ENCODE measurements around the gene MAPK8IP1.

Gene MAPK8IP1

GRCh38 chr11:45860348-45860747 is 25.1 kb upstream of the MAPK8IP1 start:
- no peak for DNase-seq

- DNase-seq = no peak
Measured at GRCh38 chr11:45860764-45861510, 24.5 kb upstream of the MAPK8IP1 start.

DNA sequence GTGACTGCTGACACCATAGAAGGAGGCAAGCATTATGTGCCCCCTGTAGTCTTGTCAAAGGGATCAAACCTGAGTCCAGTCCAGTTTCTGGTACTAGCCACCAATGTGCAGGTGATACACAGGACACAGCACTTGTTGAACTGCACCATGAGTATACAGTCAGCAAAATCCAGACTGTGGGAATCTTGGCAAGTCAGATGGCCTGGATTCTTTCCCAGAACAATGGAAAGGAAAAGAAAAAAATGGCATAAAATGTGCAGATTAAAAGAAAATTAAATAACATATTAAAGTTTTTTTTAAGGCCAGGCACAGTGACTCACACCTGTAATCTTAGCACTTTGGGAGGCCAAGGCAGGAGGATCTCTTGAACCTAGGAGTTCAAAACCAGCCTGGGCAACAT is 21.4 kb upstream of the MAPK8IP1 start:
- no peak for DNase-seq

- no peak for DNase-seq
Measured at GRCh38 chr11:45869551-45869950, 15.9 kb upstream of the MAPK8IP1 start.

DNA sequence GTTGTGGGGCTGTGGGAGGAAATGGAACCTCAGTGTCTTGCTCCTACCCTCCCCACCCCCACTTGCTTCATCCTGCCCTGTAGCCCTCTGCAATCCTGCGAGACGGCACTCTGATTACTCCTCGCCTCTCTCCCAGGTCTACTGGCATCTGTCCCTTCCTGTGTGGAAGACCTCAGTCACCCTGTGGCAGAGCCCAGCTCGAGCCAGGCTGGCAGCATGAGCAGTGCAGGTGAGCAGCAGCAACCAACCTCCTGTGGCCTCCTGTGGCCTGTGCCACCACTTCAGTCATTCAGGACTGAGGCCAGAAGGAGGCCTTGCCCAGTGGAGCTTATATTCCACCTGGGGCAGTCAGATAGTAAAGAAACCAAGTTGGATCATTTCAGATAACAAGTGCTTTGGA is 14.7 kb upstream of the MAPK8IP1 start:
- DNase-seq = no peak

- DNase-seq = no peak
Measured at GRCh38 chr11:45871638-45872037, 13.8 kb upstream of the MAPK8IP1 start.

- peak; percentile 35 for DNase-seq
Measured at GRCh38 chr11:45872651-45873356, 12.6 kb upstream of the MAPK8IP1 start.

GRCh38 chr11:45876401-45876800 is 9.1 kb upstream of the MAPK8IP1 start:
- DNase-seq = no peak

DNA sequence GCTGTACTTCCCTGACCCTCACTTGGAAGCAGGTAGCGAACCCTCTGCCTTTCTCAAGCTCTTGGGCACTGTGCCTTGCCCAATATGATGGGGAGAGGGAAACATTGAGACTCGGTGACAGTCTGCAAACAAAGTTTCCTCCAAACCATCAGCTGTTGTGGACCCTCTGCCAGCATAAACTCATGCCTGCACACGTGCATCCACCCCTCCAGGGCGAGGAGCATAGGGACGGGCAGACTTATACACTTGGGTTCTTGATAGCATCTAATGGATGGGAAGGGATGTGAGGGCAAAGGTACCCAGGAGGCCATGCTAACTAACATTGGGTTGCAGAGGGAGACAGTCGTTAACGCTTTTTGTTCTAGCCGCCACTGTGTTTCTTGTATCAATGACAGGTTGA is 8.2 kb upstream of the MAPK8IP1 start:
- DNase-seq = no peak

- no peak for DNase-seq
Measured at GRCh38 chr11:45877845-45878244, 7.6 kb upstream of the MAPK8IP1 start.

DNA sequence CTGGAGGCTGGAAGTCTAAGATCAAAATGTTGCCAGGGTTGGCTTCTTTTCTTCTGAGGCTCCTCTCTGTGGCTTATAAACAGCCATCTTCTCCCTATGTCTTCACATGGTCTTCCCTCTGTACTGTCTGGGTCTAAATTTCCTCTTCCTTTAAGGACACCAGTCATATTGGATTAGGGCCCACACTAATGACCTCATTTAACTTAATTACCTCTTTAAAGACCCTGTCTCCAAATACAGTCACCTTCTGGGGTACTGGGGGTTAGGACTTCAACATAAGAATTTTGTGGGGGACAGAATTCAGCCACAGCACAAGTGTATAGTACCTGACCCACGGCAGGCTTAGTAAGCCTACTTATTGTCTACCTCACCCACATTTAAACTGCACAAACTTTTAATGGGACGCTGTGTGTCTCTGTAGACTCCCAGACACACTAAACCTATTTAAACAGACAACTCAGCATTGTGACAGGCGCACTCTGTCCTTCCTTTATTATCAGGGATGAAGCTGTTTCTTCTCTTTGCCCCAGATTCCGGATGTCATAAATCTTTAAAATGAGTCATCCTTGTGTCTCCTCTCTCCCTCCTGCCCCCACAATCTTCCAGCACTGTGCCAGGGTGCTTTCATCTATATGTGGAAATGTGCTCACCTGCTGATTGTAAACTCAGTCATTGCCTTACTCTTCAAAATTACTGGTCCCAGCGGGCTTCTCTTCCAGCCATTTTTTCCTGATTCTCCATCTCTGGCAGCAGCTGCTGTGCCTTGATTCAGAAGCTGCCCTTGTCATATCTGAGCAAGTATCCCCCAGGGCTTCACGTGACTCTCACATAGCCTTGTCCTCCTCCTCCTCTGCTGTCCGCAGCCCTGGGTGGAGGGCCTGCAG is 5.4 kb upstream of the MAPK8IP1 start:
- no peak for DNase-seq

GRCh38 chr11:45880772-45881570 is 4.5 kb upstream of the MAPK8IP1 start:
- DNase-seq = no peak

GRCh38 chr11:45881708-45882368 is 3.6 kb upstream of the MAPK8IP1 start:
- no peak for DNase-seq

DNA sequence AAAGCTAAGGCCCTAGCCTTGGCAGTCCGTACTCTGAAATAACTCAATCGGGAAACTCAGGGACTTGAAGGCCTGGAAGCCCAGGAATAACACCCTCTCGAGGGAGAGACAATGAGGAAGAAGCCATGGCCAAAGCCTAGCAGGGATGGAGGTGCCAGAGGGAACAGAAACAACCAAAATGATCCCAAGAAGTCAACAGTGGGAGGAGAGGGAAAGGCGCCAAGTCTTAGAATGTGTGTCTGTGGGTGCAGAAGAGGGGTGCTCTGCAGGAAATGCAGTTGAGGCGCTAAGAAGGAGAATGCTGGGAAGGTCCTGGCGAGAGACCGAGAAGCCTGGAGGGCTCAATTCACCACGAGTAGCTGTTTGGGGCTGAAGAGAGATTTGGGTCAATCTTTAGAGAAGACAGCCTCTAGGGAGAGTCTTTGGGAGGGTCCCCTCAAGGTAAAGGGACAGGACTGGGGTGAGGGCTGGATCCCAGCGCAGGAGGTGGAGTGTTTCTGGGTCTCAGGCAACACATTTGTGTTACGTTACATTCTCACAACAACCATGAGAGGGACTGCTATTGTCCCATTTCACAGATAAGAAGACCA is 760 bp upstream of the MAPK8IP1 start:
- no peak for DNase-seq

GRCh38 chr11:45885921-45886721 is 670 bp downstream of the MAPK8IP1 start:
- DNase-seq = no peak

DNA sequence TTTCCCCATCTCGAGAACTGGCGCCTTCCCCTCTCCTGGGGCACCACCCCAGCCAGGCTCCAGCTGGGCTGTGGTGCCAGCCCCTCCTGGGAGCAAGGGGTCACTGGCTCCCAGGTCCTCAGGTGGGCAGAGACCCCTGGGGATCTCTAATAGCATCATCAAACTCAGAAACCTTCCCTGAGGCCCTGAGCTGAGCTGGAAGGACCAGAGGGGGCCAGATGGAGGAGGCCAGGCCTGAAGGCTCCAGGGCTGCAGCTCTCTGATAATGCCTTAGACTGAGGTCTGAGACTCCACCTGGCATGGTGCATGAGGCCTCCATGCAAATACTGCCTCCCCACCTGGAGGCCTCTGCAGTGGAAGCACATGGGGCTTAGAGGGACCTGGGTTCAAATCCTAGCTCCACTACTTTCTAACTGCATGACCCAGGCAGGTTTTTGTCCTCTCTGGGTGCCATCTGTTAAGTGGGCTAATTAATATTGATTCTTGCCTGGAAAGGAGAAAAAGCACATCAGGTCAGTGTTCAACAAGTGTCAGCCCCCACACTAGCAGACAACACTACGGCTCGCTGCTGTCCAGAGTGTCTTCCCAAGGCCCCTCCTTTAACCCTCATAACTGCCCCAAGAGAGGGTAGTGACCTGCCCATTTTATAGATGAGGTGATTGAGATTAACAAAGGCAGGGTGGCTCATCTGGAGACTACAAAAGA is 1.5 kb downstream of the MAPK8IP1 start:
- DNase-seq = no peak

DNA sequence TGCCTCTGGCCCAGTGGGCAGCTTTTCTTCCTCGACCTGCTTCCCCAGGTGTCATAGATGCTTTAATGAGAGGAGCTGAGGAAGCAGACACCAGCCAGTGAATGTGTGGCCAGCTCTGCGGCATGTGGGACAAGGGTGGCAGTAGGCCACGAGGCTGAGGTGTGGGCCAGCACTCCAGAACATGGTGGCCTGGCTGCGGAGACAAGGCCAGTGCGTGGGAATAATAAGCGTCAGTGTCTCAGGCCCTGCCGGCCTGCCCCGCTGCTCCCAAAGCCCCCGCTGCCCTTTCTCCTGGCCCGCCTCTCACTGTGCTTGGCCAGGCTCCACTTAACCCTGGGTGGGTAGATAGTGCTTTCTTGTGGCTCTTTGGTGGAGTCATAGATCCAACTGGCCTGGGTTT is 2.1 kb downstream of the MAPK8IP1 start:
- DNase-seq = no peak

GRCh38 chr11:45889555-45889954 is 4.1 kb downstream of the MAPK8IP1 start:
- DNase-seq = no peak

GRCh38 chr11:45889966-45890365 is 4.5 kb downstream of the MAPK8IP1 start:
- DNase-seq = no peak

GRCh38 chr11:45890886-45891550 is 5.6 kb downstream of the MAPK8IP1 start:
- DNase-seq = no peak
